NAMALWA (cell line): ENCODE data around the gene DENND1A.
A peak's percentile ranks its signal among the peaks of the same experiment; 100 is the strongest.
"Not testable (repeated sequence)": the region's sequence is repeated elsewhere in the genome, so short reads cannot be mapped to it uniquely, and the experiment has no call there.

Source experiments
- DNase-seq: peaks from one replicate; pipeline ENCODE4 v3.0.0-alpha.2; 2015; ENCODE audit warnings: low spot score

The DENND1A gene

DNA sequence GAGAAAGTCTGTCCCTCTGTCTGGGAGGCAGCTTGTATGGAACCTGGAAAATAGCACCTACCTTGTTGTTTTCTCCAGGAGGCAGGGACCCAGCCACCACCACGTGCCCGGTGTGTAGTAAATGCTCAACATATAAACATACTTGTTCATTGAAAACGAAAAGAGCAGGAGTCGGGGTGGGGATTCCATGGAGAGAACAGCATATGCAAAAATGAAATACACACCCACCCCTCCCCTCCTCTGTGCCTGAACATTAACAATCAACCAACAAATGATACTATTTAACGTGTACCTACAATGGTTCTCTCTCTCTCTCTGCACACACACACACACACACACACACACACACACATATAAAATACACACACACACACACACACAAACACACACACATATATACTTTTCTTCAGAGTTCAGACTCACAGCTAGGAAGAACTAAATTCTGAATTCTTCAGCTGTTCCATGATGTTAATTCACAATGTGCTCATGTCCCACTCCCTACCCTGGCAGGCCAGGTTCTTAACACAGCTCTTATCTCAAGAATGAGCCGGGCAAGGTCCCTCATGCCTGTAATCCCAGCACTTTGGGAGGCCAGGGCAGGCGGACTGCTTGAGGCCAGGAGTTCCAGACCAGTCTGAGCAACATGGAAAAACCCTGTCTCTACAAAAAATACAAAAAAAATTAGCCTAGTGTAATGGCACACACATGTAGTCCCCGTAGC lies 16.3 kb upstream of the DENND1A start:
- DNase-seq: no peak

GRCh38 chr9:123945532-123945931 lies 15.6 kb upstream of the DENND1A start:
- DNase-seq: no peak

DNA sequence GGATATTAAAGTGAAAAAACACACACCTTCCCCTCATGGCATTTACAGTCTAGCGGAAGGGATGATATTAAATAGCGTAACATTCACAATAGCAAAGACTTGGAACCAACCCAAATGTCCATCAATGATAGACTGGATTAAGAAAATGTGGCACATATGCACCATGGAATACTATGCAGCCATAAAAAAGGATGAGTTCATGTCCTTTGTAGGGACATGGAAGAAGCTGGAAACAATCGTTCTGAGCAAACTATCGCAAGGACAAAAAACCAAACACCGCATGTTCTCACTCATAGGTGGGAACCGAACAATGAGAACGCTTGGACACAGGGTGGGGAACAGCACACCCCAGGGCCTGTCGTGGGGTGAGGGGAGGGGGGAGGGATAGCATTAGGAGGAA lies 14.5 kb upstream of the DENND1A start:
- DNase-seq: not testable (repeated sequence)

DNA sequence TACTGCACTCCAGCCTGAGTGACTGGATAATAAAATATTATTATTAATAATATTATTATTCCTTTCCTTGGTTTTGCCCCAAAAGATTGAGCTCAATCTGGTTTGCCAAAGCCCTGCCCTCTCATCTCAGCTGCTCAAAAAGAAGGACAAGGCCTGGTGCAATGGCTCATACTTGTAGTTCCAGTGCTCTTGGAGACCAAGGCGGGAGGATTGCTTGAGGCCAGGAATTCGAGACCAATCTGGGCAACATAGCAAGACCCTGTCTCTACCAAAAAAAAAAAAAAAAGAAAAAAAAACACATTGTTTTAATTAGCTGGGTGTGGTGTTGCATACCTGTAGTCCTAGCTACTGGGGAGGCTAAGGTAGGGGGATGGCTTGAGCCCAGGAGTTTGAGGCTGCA lies 13.7 kb upstream of the DENND1A start:
- DNase-seq: no peak

- no peak for DNase-seq
Measured at GRCh38 chr9:123942542-123942941, 12.6 kb upstream of the DENND1A start.

DNA sequence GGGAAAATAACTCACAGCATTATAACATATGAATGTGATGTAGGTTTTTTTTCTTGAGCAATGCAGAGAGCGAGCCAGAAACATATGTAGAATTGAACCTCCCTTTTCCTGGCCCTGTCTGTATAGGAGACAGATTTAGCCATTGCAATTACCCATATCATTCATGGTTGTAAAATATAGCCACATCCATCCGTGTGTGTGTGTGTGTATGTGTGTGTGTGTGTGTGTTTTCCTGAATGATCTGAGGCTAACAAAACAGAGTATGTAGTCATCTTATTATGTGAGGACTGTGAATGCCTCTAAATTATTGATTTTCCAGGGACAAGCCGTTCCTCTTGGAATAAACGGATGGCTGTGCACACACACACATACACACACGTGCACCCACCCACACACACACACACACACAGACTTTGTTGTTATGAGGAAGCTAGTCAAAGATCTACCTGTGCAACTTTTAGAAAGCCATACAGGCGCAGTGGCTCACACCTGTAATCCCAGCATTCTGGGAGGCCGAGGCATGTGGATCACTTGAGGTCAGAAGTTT lies 11.7 kb upstream of the DENND1A start:
- DNase-seq: no peak

- DNase-seq: no peak
Measured at GRCh38 chr9:123940721-123941523, 11.0 kb upstream of the DENND1A start.

- DNase-seq: no peak
Measured at GRCh38 chr9:123938401-123938800, 8.5 kb upstream of the DENND1A start.

DNA sequence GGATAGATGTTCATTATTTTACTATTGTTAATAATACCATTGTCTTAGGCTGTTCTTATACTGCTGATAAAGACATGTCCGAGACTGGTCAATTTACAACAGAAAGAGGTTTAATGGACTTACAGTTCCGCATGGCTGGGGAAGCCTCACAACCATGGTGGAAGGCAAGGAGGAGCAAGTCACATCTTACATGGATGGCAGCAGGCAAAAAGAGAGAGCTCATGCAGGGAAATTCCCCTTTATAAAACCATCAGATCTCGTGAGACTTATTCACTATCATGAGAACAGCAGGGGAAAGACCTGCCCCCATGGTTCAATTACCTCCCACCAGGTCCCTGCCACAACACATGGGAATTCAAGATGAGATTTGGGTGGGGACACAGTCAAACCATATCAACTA lies 6.6 kb upstream of the DENND1A start:
- not testable (repeated sequence) for DNase-seq

DNA sequence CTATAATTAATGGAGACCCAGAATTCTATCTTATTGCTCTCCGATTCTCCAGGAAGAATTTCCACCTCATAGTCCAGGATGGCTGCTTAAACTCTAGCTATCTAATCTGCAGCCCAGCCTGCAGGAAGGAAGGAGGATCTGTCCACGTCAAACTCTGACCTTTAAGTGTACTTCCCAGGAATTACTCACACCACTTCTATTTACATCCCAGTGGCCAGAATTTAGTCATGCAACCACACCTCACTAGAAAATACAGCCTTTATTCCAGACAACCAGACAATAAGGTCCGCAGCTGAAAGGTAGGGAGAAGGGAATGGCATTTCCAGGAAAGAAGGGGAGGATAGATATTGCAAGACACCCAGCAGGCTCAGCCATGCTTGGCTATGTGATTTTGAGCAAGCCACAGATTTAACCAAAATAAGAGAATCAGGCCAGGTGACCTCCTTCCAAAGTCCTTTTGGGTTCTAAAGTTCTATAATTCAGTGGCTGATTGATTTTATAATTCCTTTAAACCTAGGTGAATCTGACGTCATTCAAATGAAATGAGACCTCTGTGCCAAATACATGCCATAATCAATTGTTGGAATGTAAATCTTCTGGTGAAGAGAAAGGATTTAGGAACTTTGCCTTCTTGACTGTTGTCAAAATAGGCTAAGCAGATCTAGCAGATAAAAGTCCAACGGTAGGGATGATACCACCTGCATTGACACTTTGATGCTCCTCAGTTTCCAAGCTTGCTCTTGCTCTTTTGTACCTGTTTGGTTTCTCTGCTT lies 3.7 kb upstream of the DENND1A start:
- DNase-seq: no peak

DNA sequence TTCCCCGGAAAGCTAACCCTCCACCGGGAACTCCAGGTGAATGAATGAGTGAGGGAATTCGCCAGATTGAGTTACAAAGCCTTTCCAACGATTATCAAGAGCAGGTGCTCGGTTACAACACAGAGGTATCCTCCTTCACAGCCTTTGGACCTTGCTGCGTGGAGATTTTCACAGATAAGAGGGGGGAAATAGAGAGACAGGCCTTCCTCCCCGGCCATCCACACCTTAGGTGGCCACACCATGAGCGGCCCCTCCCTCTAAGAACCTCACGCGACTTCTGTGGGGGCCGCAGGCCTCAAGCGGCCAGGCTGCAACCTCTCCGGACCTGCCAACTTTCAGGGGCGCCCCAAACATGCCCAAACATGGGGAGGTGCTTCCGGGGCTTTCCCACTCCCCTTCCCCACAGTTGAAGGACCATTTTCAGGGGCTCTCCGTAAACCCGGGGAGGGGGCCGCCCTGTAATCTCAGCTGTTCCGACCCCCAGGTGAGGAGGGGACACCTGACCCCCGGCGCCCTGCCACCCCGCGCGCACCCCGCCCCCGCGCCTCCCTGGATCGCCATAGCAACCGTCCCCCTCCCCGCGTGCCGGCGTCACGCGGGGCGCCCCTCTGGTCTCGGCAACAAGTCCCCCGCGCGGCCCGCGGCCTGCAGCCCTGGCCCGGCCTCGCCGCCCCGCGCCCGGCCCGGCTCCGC lies 603 bp downstream of the DENND1A start:
- DNase-seq: peak; percentile 43

GRCh38 chr9:123928533-123929176 lies 1.3 kb downstream of the DENND1A start:
- DNase-seq: peak; percentile 55

DNA sequence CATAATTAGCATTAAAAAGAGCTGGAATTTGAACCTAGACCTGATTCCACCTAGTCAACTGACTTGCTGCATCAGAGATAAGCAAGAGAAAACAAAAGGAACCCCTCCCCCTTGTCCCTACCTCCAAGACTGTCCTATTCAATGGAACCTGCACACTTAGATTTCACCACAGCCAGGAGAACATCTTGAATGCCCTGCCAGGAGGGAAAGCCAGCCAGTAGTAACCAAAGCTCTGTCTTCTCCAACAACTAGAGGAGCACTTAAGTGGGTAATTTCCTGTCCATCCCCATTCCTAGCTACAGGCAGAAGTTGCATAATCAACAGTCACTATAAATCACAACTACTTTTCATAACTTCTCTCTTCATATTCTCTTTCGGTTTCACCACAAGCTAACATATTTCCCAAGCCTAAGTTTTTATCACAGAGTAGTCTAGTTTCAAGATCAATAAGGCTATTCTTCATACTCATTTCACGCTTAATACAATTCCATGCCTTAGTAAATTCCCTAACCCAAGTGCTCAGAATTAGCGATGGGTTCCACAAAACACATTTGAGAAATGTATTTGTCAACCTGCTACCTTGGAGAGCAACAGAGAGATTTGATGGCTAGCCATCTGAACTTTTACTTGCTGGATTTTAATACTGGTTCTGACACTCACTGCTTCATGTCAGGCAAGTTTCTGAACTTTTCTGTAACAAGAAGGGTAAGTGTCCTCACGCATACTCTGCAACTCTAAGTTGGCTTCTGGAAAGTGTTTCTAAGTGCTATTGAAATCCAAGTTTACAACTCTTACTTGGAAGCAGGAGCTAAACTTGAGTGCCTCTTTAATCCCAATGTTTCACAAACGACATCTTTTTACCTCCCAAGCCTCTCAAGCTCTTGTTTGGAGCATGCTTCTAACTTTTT lies 2.0 kb downstream of the DENND1A start:
- peak; percentile 55 for DNase-seq

- no peak for DNase-seq
Measured at GRCh38 chr9:123926941-123927340, 3.0 kb downstream of the DENND1A start.

GRCh38 chr9:123925819-123926218 lies 4.1 kb downstream of the DENND1A start:
- no peak for DNase-seq

GRCh38 chr9:123925161-123925560 lies 4.8 kb downstream of the DENND1A start:
- DNase-seq: no peak

DNA sequence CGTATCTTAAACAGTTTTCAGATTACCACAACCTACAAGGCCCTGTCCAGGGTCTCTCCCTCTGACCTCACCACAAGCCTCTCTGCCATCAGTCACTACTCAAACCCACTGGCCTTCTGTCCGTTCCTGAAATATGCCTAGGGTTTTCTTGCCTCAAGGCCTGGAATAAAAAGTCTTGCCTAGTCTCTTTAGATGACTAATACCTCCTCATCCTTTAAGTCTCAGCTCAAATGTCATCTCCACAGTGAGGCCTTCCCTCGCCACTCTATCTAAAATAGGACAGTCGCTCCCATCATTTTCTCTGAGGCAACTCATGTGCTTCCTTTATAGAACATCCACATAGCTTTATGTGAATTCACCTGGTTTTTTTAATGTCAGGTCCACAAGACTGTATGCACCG lies 5.2 kb downstream of the DENND1A start:
- no peak for DNase-seq

DNA sequence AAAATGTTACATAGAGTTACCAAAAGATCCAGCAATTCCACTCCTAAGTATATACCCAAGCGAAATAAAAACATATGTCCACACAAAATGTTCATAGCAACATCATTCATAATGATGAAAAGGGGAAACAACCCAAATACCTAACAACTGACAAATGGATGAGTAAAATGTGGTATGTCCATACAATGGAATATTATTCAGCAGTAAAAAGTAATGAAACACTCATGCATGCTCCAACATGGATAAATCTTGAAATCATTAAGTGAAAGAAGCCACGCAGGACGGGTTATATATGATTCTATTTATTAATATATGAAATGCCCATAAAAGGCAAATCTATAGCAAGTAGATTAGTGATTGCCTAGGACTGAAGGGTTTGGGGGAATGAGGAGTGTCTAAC lies 6.0 kb downstream of the DENND1A start:
- DNase-seq: no peak

GRCh38 chr9:123923377-123923776 lies 6.5 kb downstream of the DENND1A start:
- DNase-seq: no peak

DNA sequence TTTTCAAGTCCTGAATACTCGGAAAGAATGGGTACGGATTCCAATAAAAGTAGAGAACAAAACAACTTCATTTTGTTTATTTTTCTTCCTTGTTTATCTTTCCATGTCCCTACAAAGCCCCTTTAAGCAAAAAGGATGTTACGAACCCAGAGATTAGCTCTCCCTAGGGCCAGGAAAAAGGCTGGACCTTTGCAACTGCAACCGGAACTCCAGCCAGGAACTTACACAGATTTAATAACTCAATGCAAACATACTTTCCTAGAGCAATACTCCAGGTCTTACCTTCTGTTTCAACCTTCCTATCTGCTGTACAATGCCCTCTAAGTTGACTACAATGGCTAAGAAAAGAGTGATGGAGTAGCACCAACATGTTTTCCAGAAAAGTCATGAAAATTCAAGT lies 7.0 kb downstream of the DENND1A start:
- DNase-seq: no peak
